GM12892 (cell line): ENCODE data around the gene CXCL16.
"Not testable (repeated sequence)": the region's sequence is repeated elsewhere in the genome, so short reads cannot be mapped to it uniquely, and the experiment has no call there.

Experiments
- DNase-seq: peaks from one replicate; pipeline ENCODE4 v3.0.0; 2011; ENCODE audit not compliant: insufficient read length
- FAIRE-seq: peaks from 2 replicates; lab custom pipeline; 2011; peaks lifted over from hg19 to GRCh38; lab: Jason Lieb, UNC
- POLR2A ChIP-seq: IDR thresholded peaks from 2 replicates; pipeline ENCODE4 v1.6.1; 2011; ENCODE audit warnings: low read depth, low read length, control low read depth
- POLR2AphosphoS5 ChIP-seq: IDR thresholded peaks from 2 replicates; pipeline ENCODE4 v1.6.1; 2011; ENCODE audit warnings: low read depth, low read length, control low read depth
- TAF1 ChIP-seq: IDR thresholded peaks from 2 replicates; pipeline ENCODE4 v1.6.1; 2011; ENCODE audit warnings: low read depth, mild to moderate bottlenecking, control low read depth, low read length, borderline replicate concordance

CXCL16 gene

DNA sequence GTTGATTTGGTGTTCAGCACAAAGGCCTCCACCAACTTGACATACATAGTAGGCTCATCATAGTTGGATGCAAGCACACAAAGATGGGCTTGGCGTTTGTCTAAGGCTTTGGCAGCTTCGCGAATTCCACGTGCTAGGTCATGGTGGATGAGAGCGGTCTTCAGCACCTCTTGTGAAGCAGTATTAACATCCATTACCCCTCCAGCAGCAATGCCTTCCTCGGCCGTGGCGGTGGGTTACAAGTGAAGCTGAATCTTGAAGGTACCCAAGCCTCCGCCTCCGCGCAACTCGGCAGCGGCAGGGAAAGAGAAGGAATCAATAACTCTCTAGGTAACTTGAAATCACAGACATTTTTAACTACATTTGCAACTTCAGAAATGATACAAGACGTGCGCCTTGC is 34.7 kb downstream of the CXCL16 start:
- peak; percentile 17 for FAIRE-seq
- TF ChIP-seq TAF1, result no peak
- TF ChIP-seq POLR2AphosphoS5, result no peak
- TF ChIP-seq POLR2A, result no peak
- DNase-seq, result no peak

DNA sequence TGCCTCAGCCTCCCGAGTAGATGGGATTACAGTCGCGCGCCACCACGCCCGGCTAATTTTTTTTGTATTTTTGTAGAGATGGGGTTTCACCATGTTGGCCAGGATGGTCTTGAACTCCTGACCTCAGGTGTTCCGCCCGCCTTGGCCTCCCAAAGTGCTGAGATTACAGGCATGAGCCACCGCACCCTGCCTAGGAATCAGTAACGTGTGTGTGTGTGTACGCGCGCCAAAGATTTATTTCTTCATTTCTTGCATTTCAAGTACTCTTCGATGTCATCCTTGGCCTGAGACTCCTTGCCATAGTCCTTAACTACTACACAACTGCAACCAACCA is 35.2 kb downstream of the CXCL16 start:
- not testable (repeated sequence) for DNase-seq, FAIRE-seq

- DNase-seq, result no peak
- TF ChIP-seq TAF1 (no peak), POLR2A (no peak), POLR2AphosphoS5 (no peak)
- no peak for FAIRE-seq
Observed at GRCh38 chr17:4703330-4703691, 36.4 kb downstream of the CXCL16 start.

GRCh38 chr17:4701116-4701515 is 38.6 kb downstream of the CXCL16 start:
- TF ChIP-seq TAF1 (no peak), POLR2A (no peak), POLR2AphosphoS5 (no peak)
- FAIRE-seq, result no peak
- no peak for DNase-seq

GRCh38 chr17:4699401-4700056 is 40.2 kb downstream of the CXCL16 start:
- not testable (repeated sequence) for FAIRE-seq, DNase-seq

DNA sequence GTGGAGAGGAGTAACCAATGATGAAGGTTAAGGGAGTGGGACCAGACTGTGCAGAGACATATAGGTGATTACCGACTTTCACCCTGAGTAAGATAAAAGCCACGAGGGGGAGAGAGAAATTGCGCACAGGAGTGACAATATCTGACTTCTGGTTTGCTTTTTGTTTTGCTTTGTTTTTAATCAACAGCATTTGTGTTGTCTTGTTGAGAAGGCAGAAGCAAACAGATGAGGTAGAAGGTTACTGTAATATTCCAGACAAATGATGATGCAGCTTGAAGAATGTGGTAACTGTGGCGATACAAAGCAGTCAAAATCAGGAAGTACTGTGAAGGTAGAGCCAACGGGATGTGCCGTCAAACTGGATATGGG is 43.3 kb downstream of the CXCL16 start:
- TF ChIP-seq POLR2AphosphoS5 (no peak), TAF1 (no peak), POLR2A (0 out of 2 replicates have a peak, but pooled peaks have one; percentile 26)
- FAIRE-seq (peak; percentile 89), DNase-seq (no peak)

GRCh38 chr17:4693416-4693815 is 46.3 kb downstream of the CXCL16 start:
- FAIRE-seq (no peak), DNase-seq (no peak)
- TF ChIP-seq POLR2AphosphoS5, result no peak
- TF ChIP-seq POLR2A, result no peak
- no peak for TF ChIP-seq TAF1

DNA sequence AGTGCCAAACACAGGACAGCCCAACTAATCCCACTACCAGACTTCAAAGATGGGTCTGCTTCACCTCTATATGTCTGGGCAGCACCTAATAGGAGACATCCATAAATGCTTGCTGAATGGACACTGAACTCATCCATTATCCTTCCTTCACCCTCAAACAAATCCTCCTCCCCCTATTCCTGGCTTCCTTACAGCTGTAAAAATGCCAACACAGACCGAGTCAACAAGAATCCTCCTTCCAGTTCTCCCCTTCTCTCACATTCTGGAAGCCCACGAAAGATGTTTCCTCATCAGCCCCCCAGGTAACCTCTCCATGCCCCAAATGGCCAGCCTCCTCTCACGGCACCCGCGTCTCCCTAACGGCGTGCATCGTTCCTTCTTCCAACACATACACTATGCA is 48.0 kb downstream of the CXCL16 start:
- no peak for DNase-seq

DNA sequence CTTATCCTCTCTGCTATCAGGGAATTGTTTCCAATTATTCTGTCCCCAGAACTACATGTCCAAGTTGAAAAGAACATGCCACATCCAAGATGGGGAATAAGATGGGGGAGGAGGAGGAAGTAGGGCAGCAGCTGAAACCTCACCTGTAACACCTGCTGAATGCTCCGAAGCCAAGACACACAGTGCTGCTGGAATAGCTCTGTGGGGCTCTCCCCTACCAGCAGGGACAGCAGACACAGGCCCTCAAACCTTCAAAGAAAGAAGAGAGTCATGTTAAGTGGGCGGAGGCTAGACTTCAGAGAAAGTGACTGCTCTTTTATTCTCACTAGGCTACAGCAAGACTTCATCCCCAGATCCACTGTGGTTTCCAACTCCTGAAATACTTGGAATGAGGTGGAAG is 49.0 kb downstream of the CXCL16 start:
- no peak for TF ChIP-seq TAF1
- no peak for TF ChIP-seq POLR2A
- TF ChIP-seq POLR2AphosphoS5, result no peak
- no peak for FAIRE-seq
- DNase-seq, result no peak

More for the DNA sequence above, 48.0 kb downstream of the CXCL16 start:
- TF ChIP-seq POLR2AphosphoS5 (no peak), POLR2A (no peak), TAF1 (no peak)
- FAIRE-seq, result no peak

- not testable (repeated sequence) for FAIRE-seq
Observed at GRCh38 chr17:4689872-4690271, 49.9 kb downstream of the CXCL16 start.

DNA sequence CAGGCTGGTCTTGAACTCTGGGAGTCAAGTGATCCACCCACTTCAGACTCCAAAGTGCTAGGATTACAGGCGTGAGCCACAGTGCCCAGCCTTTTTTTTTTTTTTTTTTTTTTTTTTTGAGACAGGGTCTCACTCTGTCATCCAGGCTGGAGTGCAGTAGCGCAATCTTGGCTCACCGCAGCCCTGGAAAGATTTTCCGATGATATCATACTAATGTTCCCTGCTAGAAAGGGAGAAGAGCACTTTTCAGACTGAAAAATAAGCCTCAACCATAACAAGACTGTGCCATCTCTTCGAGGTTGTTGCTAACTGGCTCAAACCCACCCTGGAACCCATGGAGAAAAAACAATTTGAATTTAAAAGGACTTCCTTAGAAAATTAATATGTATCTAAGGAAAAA is 56.0 kb downstream of the CXCL16 start:
- not testable (repeated sequence) for DNase-seq, FAIRE-seq

More at GRCh38 chr17:4689872-4690271, 49.9 kb downstream of the CXCL16 start:
- DNase-seq, result not testable (repeated sequence)
